K562 (cell line): ENCODE results near the gene SLC27A2.

Experiments used
- ATF2 ChIP-seq: sonication (generic); formaldehyde crosslinking; IDR thresholded peaks from 2 replicates; pipeline ENCODE4 v1.8.1; 2022; ENCODE audit warnings: missing genetic modification reagents
- ATF3 ChIP-seq, 2 experiments: fragments of 450-650 bp in 1 of 2; sonication (generic) in 1 of 2; formaldehyde crosslinking in 1 of 2; IDR thresholded peaks in 1 of 2; conservative IDR thresholded peaks in 1 of 2; 2 replicates each; pipeline versions ENCODE4 v1.6.1 to v1.8.1; 2016 to 2023; ENCODE audit warnings: mild to moderate bottlenecking in 2 of 2, moderate library complexity in 2 of 2, inconsistent platforms in 1 of 2, missing genetic modification reagents in 1 of 2
- DPF2 ChIP-seq: fragments of 450-650 bp; IDR thresholded peaks from 2 replicates; pipeline ENCODE4 v1.6.1; 2016
- EGR1 ChIP-seq: fragments of 450-650 bp; conservative IDR thresholded peaks from 2 replicates; pipeline ENCODE4 v1.6.1; 2017; ENCODE audit warnings: mild to moderate bottlenecking
- ETV6 ChIP-seq, 3 experiments: fragments of 150-350 bp in 1 of 3; sonication (generic) in 1 of 3; formaldehyde crosslinking in 1 of 3; IDR thresholded peaks; 2 replicates each; pipeline versions ENCODE4 v1.6.1 to v1.8.0; 2014 to 2022; ENCODE audit warnings: borderline replicate concordance in 2 of 3, low read depth in 2 of 3, antibody characterized with exemption in 1 of 3, low read length in 1 of 3, mild to moderate bottlenecking in 1 of 3, missing genetic modification reagents in 1 of 3
- FOXK2 ChIP-seq, 2 experiments: fragments of 450-650 bp; IDR thresholded peaks in 1 of 2; conservative IDR thresholded peaks in 1 of 2; 2 replicates each; pipeline ENCODE4 v1.6.1; 2016; ENCODE audit warnings: low read depth in 2 of 2, mild to moderate bottlenecking in 1 of 2
- JUN ChIP-seq, 2 experiments: sonication (generic) in 1 of 2; formaldehyde crosslinking in 1 of 2; IDR thresholded peaks; 2 replicates each; pipeline versions ENCODE4 v1.6.1 to v1.8.0; 2012 to 2022; ENCODE audit warnings: borderline replicate concordance in 2 of 2, mild to moderate bottlenecking in 2 of 2, improper control_type of control experiment in 1 of 2, low read depth in 1 of 2, low read length in 1 of 2, missing genetic modification reagents in 1 of 2
- NBN ChIP-seq: fragments of 450-650 bp; IDR thresholded peaks from 2 replicates; pipeline ENCODE4 v1.6.1; 2016; ENCODE audit warnings: low read depth, mild to moderate bottlenecking
- NFYB ChIP-seq: IDR thresholded peaks from 2 replicates; pipeline ENCODE4 v1.6.1; 2011; ENCODE audit warnings: mild to moderate bottlenecking, moderate library complexity; ENCODE audit not compliant: insufficient read length; ENCODE audit errors: extremely low read depth
- RCOR1 ChIP-seq, 2 experiments: IDR thresholded peaks; 2 replicates each; pipeline ENCODE4 v1.6.1; 2012; ENCODE audit warnings: low read depth in 2 of 2, low read length in 2 of 2, borderline replicate concordance in 1 of 2, improper control_type of control experiment in 1 of 2
- TBP ChIP-seq: optimal IDR thresholded peaks from 2 replicates; pipeline ENCODE3; 2011; ENCODE audit warnings: low read depth, low read length, improper control_type of control experiment
- USF1 ChIP-seq: sonication (generic); formaldehyde crosslinking; IDR thresholded peaks from 2 replicates; pipeline ENCODE4 v1.9.0; 2022; ENCODE audit warnings: mild to moderate bottlenecking, missing genetic modification reagents
- ZNF280B ChIP-seq: fragments of 250-450 bp; sonication (Bioruptor Pico); IDR thresholded peaks from 2 replicates; pipeline ENCODE4 v1.5.1; 2021; ENCODE audit warnings: mild to moderate bottlenecking

GRCh38 chr15:50168783-50169411 lies 13.1 kb upstream of the SLC27A2 start:
- TF ChIP-seq NFYB: no peak
- TF ChIP-seq ATF3 (IDR thresholded peaks at IDR 0.05): no peak
- no peak for TF ChIP-seq ATF3 (CRISPR knock-in tag; conservative IDR thresholded peaks at IDR 0.05)
- TF ChIP-seq USF1: no peak
- no peak for TF ChIP-seq FOXK2 (conservative IDR thresholded peaks at IDR 0.05 in 1 of 2, IDR thresholded peaks at IDR 0.05 in 1 of 2; ENCODE audit: low read depth in 2 of 2)
- no peak for TF ChIP-seq RCOR1 (IDR thresholded peaks at IDR 0.05; ENCODE audit: borderline replicate concordance in 1 of 2, low read depth in 2 of 2, low read length in 2 of 2)
- no peak for TF ChIP-seq DPF2
- no peak for TF ChIP-seq NBN
- no peak for TF ChIP-seq ETV6 (IDR thresholded peaks at IDR 0.05; ENCODE audit: borderline replicate concordance in 1 of 2, low read depth in 2 of 2, low read length in 1 of 2)
- no peak for TF ChIP-seq ETV6 (CRISPR knock-in tag; IDR thresholded peaks at IDR 0.05; ENCODE audit: borderline replicate concordance)
- no peak for TF ChIP-seq ATF2
- TF ChIP-seq JUN (IDR thresholded peaks at IDR 0.05; ENCODE audit: borderline replicate concordance, low read depth, low read length): no peak
- no peak for TF ChIP-seq JUN (CRISPR knock-in tag; IDR thresholded peaks at IDR 0.05; ENCODE audit: borderline replicate concordance)
- no peak for TF ChIP-seq EGR1
- TF ChIP-seq ZNF280B (CRISPR knock-in tag): no peak
- no peak for TF ChIP-seq TBP
